DLD1 (cell line): ENCODE results near the gene DYNC2LI1.

Experiments
- in situ Hi-C: cut with HindIII; loops from 2 replicates; pipeline ENCODE4 v1.10.0; 2017; ENCODE audit warnings: low sequenced_read_pairs

DYNC2LI1 gene

DNA sequence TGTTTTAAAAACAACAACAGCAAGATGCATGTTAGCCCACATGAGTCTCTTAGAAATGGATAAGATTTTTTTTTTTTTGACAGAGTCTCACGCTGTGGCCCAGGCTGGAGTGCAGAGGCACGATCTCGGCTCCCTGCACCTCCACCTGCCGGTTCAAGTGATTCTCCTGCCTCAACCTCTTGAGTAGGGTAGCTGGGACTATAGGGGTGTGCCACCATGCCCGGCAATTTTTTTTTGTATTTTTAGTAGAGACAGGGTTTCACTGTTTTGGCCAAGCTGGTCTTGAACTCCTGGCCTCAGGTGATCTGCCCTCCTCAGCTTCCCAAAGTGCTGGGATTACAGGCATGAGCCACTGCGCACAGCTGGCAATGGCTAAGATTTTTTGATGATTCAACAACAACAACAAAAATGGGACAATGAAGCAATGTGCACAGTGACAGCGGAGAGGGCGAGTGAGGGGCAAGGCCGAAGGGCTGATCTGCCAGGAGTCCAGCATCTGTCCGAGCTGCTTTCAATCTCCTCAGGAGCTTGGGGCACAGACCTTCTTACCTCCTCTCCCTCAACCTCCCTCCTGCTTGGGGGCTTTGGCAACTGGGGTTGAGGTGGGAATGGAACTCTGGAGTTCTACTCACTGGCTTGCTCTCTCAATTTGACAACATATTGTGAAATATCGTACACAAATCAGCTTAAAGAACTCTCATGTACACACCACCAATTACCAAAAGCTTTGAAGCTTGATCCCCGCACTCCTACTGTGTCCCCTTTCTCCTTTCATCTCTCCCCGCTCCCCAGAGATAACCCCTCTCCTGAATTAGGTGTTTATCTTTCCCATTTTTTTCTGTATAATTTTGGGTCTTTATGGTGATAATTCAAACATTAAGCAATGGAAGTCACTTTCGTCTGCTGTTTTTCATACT is 68.4 kb downstream of the DYNC2LI1 start:
- in situ Hi-C loops: no loop called here

DNA sequence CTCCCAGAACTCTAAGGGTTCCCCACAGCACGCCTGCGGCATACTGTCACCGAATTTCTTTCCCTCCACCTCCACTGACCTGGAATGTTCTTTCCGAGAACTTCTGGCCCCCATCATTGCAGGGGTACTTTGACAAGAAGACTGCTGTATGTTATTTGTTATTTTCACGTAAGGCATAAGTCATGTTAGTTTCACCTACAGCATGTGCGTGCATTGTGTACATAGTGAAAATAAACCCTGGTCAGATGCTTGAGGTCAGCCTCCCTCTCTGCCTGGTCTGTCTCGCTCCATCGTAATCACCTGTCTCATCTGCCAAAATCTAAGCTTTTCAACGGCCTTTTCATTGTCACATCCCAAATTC is 69.0 kb downstream of the DYNC2LI1 start:
- in situ Hi-C loops: no loop called here

GRCh38 chr2:43845181-43845580 is 71.3 kb downstream of the DYNC2LI1 start:
- in situ Hi-C loops: no loop called here

GRCh38 chr2:43846140-43846793 is 72.4 kb downstream of the DYNC2LI1 start:
- in situ Hi-C loops: no loop called here

GRCh38 chr2:43848214-43848613 is 74.4 kb downstream of the DYNC2LI1 start:
- in situ Hi-C loops: no loop called here

DNA sequence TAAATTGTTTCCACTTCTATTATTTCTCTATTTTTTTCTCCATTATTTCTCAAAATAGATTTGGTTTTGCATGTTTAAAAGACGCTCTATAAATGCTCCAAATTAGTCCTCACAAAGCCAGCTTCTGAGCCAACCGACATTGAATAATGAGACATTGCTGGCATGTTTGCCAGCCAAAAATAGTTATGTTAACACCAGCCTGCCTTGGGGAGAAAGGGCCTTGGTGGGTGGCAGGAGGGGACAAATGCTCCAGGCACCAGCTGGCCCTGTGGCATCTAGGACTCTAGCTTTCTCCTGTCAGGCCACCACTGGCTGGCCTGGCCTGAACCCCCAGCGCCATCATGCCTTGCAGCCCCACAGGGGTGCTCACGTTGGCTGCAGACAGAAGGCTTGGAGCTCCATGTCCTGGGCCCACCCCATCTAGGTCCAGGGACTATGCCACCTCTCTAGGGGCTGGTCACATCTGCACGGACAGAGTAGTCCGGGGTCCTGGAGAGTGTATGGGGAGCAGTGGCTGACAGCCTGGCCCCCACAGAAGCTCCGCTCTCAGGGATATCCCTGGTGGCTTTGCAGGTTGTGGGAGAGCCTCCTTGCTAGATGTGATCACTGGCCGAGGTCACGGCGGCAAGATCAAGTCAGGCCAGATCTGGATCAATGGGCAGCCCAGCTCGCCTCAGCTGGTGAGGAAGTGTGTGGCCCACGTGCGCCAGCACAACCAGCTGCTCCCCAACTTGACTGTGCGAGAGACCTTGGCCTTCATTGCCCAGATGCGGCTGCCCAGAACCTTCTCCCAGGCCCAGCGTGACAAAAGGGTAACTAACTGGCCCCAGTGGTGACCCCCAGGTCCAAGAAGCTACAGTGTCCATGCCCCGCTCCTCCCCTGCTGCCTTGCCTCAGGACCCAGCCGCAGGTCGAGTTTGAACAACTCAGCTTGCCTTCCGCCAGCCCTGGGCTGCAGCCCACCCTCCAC is 77.5 kb downstream of the DYNC2LI1 start:
- in situ Hi-C loops: no loop called here

DNA sequence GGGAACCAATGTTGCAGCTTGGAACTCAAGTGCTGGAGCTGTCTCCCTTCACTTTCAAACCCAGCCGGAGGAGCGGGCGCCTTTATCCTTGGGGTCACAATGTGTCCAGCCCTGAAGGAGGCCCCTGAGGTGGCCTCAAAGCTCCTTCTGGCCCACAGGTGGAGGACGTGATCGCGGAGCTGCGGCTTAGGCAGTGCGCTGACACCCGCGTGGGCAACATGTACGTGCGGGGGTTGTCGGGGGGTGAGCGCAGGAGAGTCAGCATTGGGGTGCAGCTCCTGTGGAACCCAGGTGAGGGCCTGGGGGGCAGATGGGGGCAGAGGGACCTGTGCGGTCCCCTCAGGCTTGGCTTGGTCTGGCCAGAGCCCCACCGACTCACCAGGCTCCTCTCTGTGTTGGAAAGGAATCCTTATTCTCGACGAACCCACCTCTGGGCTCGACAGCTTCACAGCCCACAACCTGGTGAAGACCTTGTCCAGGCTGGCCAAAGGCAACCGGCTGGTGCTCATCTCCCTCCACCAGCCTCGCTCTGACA is 78.4 kb downstream of the DYNC2LI1 start:
- in situ Hi-C loops: no loop called here

DNA sequence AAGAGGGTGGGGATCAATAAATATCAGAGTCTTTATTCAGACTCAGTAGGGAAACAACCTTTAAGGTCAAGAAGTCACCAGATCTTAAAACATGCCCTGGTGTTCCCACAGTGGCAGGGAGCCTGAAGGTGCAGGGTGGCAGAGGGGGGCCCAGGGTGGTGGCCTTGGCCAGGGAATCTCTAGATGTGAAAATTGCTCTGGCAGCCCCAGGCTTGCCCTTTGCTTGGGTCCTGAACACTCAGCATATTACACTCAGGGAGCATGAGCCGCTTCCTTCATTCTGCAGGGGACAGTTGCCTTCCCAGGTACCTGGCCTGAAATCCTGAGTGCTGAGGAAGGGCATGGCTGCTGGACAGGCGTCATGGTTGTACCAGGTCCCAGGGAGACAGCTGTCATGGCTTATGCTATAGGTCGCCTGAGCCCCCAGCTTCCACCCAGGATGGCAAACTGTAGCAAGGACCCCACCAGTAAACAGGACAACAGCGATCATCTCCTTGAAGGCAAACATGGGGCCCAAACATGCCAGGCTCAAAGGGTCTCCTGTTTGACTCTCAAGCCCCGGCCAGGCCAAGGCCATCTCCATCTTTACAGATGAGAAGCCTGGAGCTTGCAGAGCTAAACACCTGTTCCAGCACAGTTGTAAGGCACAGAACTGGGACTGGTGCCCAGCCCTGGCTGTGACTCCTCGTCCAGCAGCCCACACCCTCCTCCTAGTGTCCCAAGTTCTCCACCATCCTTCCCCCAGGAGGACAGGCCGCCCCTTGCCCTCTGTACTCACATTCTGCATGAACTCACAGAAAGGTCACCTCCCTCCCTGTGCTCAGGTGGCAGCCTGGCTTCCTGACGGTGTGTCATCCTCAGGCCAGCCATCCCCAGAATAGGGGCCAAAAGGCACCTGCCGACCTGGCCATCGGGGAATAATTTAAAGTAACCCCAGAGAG is 79.6 kb downstream of the DYNC2LI1 start:
- in situ Hi-C loops: no loop called here

DNA sequence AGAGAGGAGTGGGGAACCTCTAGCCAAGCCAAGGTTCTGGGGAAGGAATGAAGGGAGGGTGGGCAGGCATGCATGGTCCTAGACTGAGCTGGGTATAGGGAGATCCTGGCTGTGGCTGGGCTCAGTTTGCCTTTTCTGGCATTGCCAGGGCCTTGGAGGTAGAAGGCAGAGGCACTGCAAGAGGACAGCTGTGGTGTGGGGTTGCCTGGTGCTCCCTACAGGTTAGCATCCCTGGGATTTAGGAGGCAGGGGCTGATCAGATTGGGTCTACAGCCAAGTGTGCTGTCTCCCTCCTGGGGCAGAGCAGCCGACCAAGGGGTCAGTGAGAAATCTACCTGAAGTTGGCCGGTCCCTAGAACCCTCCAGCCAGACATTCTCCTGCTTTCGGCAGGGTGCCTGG is 80.8 kb downstream of the DYNC2LI1 start:
- in situ Hi-C loops: no loop called here

- in situ Hi-C loops: no loop called here
Measured at GRCh38 chr2:43855292-43855691, 81.5 kb downstream of the DYNC2LI1 start.
